HS-27A (cell line): ENCODE results near the gene DBX1.
"Not testable (repeated sequence)": the region's sequence is repeated elsewhere in the genome, so short reads cannot be mapped to it uniquely, and the experiment has no call there.

Source experiments
- DNase-seq: peaks from one replicate; pipeline ENCODE4 v3.0.0-alpha.2; 2012; ENCODE audit warnings: low read depth, missing footprints

DBX1 gene

GRCh38 chr11:20160425-20161229 is at the start of gene DBX1:
Gene DBX1 (minus strand): TSS chr11:20160475. CDS start chr11:20160324, 151 bp downstream.
- no peak for DNase-seq

GRCh38 chr11:20208622-20209111 is 48.4 kb upstream of the DBX1 start:
- DNase-seq = no peak

- DNase-seq = no peak
Observed at GRCh38 chr11:20207781-20208621, 47.7 kb upstream of the DBX1 start.

GRCh38 chr11:20205807-20206206 is 45.5 kb upstream of the DBX1 start:
- no peak for DNase-seq

- no peak for DNase-seq
Observed at GRCh38 chr11:20204681-20205080, 44.4 kb upstream of the DBX1 start.

- no peak for DNase-seq
Observed at GRCh38 chr11:20203831-20204230, 43.6 kb upstream of the DBX1 start.

GRCh38 chr11:20201231-20201630 is 41.0 kb upstream of the DBX1 start:
- no peak for DNase-seq

- not testable (repeated sequence) for DNase-seq
Observed at GRCh38 chr11:20200331-20200955, 40.2 kb upstream of the DBX1 start.

- no peak for DNase-seq
Observed at GRCh38 chr11:20197881-20198280, 37.6 kb upstream of the DBX1 start.

- DNase-seq = no peak
Observed at GRCh38 chr11:20194470-20194869, 34.2 kb upstream of the DBX1 start.

GRCh38 chr11:20193307-20193706 is 33.0 kb upstream of the DBX1 start:
- DNase-seq = no peak

- no peak for DNase-seq
Observed at GRCh38 chr11:20192641-20193040, 32.4 kb upstream of the DBX1 start.

GRCh38 chr11:20192151-20192550 is 31.9 kb upstream of the DBX1 start:
- no peak for DNase-seq

GRCh38 chr11:20178976-20179375 is 18.7 kb upstream of the DBX1 start:
- DNase-seq = no peak

GRCh38 chr11:20177136-20177535 is 16.9 kb upstream of the DBX1 start:
- DNase-seq = no peak

- no peak for DNase-seq
Observed at GRCh38 chr11:20172721-20173447, 12.6 kb upstream of the DBX1 start.

- DNase-seq = no peak
Observed at GRCh38 chr11:20163783-20164481, 3.7 kb upstream of the DBX1 start.

- no peak for DNase-seq
Observed at GRCh38 chr11:20162824-20163782, 2.8 kb upstream of the DBX1 start.

GRCh38 chr11:20161923-20162744 is 1.9 kb upstream of the DBX1 start:
- no peak for DNase-seq
